Activated CD8-positive, alpha-beta memory T cell treated with anti-CD3 and anti-CD28 coated beads, Interleukin-2, amount 50 U/mL, for 24 hours (primary cell): ENCODE measurements around the gene COMT.
"Not testable (repeated sequence)": the region's sequence is repeated elsewhere in the genome, so short reads cannot be mapped to it uniquely, and the experiment has no call there.

Source experiments
- DNase-seq: peaks from one replicate; pipeline ENCODE4 v3.0.0-alpha.2; 2020; ENCODE audit errors: extremely low read depth

Gene COMT

DNA sequence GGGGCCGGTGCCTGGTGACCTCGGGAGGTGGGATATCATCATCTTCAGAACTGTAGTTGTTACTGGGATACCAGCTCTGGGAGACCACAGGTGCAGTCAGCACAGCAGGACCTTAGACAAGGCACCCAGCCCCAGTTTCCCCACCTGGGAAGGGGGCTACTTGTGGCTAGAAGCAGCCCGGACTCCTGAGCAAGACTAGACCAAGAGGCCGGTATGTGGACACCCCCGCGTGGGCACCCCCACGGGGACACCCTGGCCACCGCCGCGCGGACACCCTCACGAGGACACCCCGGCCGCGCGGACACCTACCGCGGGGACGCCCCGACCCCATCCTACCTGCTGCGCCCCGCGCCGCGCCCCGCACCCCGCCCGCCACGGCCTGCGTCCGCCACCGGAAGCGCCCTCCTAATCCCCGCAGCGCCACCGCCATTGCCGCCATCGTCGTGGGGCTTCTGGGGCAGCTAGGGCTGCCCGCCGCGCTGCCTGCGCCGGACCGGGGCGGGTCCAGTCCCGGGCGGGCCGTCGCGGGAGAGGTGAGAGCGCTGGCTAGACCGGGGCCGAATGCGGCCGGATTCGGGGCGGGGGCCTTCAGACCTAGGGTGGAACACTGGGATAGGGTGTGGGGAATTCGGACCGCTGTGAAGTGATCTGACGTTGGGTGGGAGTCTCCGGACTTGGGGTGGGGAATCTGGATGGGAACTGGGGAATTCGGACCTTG lies at the start of gene COMT, which contains the start of gene TXNRD2:
COMT (plus strand) TSS at position 408 of the 718 bp plus-strand sequence. CDS start 20,755 bp downstream, outside the sequence.
TXNRD2 (minus strand) TSS at position 454 of the 718 bp plus-strand sequence; CDS start at position 439, 15 bp downstream.
- peak; percentile 24 for DNase-seq

DNA sequence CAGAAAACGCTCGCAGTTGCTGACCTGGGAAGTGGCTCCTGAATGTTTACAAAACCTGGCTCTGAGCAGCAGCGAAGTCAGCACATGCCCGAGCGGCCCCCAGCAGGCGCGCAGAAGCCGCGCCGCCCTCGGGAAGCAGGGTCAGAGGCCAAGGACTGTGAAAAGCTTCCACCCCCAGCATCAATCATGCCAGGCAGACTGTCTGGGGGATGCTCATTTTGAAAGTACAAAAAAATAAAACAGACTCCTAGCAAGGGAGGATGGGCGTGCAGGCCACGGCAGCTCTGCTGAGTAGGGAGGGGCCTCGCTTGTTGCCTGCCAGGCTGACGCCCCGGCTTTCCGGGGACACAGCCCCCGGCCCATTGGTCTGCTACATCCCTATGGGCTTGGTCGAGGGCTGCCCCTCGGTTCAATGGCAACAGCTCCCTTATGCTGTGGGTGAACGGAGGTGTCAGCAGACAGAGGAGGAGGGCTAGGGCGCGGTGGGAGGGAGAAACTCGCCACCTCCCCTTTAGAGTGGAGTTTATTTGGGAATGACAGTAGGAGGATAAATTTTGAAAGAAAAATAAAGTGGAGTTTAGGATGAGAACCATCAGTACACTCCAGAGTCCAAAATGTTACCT lies 49.2 kb upstream of the COMT start:
- DNase-seq, result no peak

GRCh38 chr22:19892925-19893324 lies 48.6 kb upstream of the COMT start:
- no peak for DNase-seq

DNA sequence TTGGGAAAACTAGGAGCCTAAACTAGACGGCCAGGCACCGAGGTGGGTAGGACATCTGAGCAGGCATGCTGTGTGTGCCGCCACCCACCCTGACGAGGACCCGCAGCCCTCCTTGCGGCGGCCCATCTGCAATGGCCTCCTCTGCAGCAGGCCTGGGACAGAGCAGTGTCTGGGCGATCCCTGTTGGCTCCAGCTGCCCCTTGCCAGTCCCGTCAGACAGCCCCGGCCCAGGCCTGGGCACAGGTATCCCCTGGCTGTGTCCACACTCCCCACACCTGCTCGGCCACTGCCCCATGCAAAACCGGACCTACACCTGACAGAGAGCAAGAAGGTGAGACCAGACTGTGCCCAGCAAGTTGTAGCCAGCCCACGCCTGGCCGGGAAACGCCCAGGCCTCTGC lies 48.2 kb upstream of the COMT start:
- no peak for DNase-seq

DNA sequence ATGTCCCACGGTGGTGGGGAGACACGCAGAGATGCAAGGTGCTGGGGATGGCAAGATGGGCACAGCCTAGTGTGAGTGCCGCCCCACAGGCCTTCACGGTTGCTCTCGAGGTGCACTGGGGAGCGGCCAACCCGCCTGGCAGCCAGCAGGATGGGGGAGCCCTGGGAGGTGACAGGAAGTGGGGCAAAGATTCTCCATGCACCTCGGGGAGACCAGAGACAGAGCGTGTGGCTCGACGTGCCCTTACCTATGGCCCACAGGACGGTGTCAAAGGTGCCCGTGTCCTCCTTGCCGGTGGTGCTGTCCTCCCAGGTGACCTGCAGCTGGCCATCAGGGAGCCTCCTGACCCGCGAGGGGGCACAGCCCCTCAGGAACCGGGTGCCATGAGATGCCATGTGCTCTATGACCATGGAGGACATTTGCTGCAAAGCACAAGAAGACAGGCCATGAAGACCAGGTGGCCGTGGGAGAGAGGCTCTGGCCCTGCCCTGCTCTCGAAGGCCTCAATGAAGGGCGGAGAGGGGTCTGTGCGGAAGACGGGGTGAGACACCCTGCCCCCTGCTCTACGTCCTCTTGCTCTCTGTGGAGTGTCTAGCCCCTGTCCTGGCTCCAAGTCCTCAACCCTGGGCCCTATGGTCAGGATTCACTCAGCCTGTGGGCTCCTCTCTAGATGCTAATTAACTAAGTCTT lies 46.3 kb upstream of the COMT start:
- DNase-seq, result no peak

DNA sequence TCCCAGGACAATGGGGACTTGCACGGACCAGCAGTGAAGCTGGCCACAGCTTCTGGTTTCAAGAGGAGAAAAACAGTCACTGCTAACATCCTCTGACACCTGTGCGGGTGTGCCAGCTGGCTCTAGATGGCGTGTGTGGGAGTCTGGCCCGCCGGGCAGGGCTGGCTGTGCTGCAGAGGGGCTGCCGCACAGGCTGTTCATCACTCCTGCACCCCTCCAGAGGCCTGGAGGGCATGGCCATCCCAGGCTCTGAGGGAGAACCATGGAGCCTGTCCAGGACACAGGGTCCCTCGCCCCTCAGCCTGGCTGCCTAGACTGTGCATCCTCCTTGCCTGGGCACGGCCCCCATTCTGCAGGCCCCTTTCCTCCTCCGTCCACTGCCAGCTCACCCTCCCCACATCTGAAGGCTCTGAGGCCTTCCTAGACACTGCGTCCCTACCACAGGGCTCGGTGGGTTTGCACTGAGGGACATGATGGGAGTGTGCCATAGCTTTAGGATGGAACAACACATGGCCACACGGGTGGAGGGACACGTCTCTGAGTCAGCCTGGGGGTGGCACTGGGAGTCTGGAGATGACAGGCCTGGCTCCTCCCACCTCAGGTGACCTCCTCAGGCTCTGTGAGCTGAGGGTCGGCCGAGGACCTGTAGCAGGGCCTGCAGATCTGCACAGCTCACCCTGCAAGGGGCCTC lies 44.8 kb upstream of the COMT start:
- DNase-seq, result no peak

DNA sequence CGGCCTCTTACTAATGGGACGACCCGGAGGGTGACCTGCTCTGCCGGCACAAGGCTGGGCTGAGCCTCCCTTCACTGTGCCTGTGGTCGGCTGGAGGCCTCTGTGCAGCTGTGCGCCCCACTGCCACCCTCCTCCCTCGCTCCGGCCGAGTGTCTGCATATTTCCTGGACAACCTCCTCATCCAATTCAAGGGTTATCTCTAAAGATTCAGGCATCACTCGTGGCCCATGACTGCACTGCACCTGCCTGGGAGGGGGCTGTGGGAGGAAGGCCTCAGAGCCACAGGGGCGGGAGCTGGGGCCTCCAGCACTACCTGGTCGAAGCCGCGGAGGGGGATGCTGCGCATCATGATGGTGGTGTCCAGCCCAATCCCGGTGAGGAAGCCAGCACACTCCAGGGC lies 43.8 kb upstream of the COMT start:
- no peak for DNase-seq

DNA sequence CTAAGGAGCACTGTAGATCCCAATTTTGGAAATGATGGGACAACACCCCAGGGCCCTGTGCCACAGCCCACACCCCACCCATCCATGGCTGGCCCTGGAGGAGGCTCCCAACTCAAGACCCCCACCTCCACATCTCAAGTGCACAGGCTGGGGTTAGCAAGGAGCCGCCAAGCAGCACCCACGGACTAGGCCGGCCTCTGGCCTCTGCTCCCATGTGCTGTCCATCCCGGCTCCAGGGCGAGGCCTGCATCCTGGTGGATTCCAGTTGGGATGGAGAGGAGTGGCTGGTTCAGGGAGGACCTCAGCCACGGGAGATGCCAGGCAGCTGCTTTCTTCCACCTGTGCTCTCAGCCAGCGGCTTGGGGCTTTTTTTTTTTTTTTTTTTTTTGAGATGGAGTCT lies 43.4 kb upstream of the COMT start:
- no peak for DNase-seq

- DNase-seq, result no peak
Observed at GRCh38 chr22:19898831-19899567, 42.6 kb upstream of the COMT start.

DNA sequence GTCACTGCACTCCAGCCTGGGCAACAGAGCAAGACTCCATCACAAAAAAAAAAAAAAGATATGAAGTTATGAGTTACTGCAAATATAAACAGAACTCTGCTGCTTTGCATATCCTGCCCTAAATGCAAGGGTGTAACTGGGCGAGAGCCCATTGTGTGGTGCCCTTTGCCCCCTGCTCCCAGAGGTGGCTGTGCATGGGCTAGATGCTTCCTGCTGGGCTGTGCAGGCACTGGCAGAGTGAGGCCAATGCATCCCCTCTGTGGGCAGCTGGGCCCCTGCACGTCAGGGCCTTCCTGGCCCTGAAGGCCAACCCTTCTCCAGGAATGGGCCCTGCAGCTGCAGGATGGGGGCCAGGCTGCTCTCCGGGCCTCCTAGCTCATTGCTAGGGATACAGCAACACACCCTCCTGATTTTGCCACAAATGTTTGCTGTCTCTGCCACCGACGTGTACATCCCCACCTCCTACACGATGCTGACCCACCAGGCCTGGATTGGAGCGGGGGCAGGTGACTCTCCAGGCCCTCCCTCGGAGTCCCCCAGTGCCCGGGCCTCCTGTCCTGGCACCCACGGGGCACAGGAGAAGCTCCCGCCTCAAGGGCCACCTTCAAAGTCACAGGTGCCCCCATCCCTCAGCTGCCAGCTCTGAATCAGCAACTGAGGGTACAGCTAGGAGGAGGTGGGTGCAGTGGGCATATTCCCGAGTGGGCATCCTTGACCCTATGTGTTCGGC lies 40.7 kb upstream of the COMT start:
- no peak for DNase-seq

DNA sequence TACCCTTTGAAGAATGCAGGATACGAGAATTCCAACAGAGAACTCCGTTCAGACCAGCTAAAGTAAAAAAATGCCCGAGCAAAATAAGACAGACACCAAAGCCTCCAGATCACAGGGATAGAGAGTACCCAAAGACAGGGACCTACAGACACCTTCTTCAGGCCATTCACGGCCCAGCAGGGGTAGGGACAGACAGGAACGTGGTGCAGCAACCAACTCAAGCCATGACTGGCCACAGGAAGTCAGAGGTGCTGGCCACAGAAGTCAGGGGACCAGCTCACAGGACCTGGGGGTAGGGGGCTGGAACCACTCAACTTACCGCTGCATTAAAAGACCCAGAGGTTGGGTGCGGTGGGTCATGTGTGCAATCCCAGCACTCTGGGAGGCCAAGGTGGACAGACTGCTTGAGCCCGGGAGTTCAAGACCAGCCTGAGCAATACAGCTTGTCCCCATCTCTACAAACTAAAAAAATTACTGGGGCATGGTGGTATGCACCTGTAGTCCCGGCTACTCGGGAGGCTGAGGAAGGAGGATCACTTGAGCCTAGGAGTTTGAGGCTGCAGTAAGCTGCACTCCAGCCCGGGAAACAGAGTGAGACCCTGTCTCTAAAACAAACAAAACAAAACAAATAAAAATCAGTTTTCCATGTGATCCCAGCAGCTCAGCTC lies 39.9 kb upstream of the COMT start:
- DNase-seq, result no peak

DNA sequence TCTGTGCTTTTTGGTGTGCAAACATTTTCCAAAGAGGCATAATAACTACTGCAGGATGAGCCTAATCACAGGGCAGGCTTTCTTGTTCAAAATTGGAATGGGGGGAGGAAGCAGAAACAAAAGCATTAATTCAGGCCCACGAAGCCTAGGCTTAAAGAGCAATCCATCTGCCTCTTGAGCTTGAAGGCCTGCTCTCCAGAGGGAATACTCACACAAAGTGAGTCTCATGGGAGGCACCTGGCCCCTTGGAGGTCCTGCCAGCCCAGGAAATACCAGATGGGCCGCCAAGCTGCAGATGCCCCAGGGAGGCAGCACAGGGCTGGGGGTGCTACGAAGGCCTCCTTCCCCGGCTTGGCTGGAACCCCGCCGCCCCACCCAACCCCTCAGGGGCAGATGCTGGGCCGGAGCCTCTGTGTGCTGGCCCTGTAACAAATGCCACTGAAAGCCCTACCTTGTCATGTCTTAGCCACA lies 39.3 kb upstream of the COMT start:
- no peak for DNase-seq

GRCh38 chr22:19903031-19903430 lies 38.5 kb upstream of the COMT start:
- DNase-seq, result no peak

GRCh38 chr22:19903513-19903912 lies 38.1 kb upstream of the COMT start:
- no peak for DNase-seq

GRCh38 chr22:19904174-19904856 lies 37.3 kb upstream of the COMT start:
- no peak for DNase-seq

GRCh38 chr22:19904935-19905334 lies 36.6 kb upstream of the COMT start:
- no peak for DNase-seq

- DNase-seq, result no peak
Observed at GRCh38 chr22:19905347-19906276, 36.0 kb upstream of the COMT start.

DNA sequence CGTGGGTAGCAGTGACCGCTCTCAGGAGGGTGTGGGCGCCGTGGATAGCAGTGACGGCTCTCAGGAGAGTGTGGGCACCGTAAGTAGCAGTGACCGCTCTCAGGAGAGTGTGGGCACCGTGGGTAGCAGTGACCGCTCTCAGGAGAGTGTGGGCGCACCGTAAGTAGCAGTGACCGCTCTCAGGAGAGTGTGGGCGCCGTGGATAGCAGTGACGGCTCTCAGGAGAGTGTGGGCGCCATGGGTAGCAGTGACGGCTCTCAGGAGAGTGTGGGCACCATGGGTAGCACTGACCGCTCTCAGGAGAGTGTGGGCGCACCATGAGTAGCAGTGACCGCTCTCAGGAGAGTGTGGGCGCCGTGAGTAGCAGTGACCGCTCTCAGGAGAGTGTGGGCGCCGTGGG lies 34.7 kb upstream of the COMT start:
- DNase-seq, result not testable (repeated sequence)
